HCT116 (cell line): Measurements from ENCODE around the gene TST. TPM values are rescaled to one million over a fixed set of nuclear protein-coding genes. Genes with fewer than 3 reads are reported as not detected.

Experiments used
- ATAC-seq: fragments of 200-7000 bp; cut with Tn5 transposase; 2 replicates; pipeline ENCODE4 v1.9.1; 2020; ENCODE audit warnings: mild to moderate bottlenecking, moderate library complexity
- BruUV-seq: library from RNA; stranded (reverse); fragments of 400-500 nt; replicated peaks from 2 replicates; lab custom pipeline; 2021; lab: Mats Ljungman, UMichigan
- CTCF ChIA-PET: fragments of 300-600 bp; sonication (Branson Sonifier 250); formaldehyde crosslinking; loops from one replicate; lab custom pipeline; 2021; ENCODE audit warnings: antibody characterized with exemption; lab: Charles Lee
- POLR2A ChIA-PET: fragments of 300-600, 350-600 bp; sonication (Branson Sonifier 250); formaldehyde crosslinking; loops from one replicate; lab custom pipeline; 2021; ENCODE audit warnings: antibody characterized with exemption; lab: Charles Lee
- RAD21 ChIA-PET, 2 experiments: fragments of 300-600 bp; sonication (Branson Sonifier 250); formaldehyde crosslinking; loops; one replicate each; lab custom pipeline; 2023; ENCODE audit warnings: low total read pairs in 2 of 2; ENCODE audit not compliant: uncharacterized antibody in 2 of 2, unreplicated experiment in 2 of 2, low non-redundant PET in 1 of 2; lab: Charles Lee
- DNase-seq: peaks from one replicate; pipeline ENCODE4 v3.0.0-alpha.2; 2010; ENCODE audit warnings: low read depth, low spot score
- H2AFZ ChIP-seq: fragments of 200-600 bp; shearing (Covaris generic), sonication (generic); 2 replicates; pipeline ENCODE4 v1.6.1; 2017; ENCODE audit warnings: low read depth, mixed run types, mixed read lengths, antibody characterized with exemption, low read length; ENCODE audit not compliant: poor library complexity, severe bottlenecking
- H3K27ac ChIP-seq: 2 replicates; pipeline ENCODE4 v1.5.1; 2012; ENCODE audit warnings: low read depth, low read length
- H3K27me3 ChIP-seq: fragments of 200-600 bp; sonication (generic); 2 replicates; pipeline ENCODE4 v1.6.1; 2016; ENCODE audit warnings: mixed run types, low read length, mixed read lengths; ENCODE audit not compliant: insufficient read depth
- H3K36me3 ChIP-seq, 2 experiments: fragments of 200-500 bp in 1 of 2; fragments of 200-600 bp in 1 of 2; sonication (Bioruptor generic) in 1 of 2; sonication (generic) in 1 of 2; 2 replicates each; pipeline versions ENCODE4 v1.5.1 to v1.6.1; 2014 to 2016; ENCODE audit warnings: low read length in 2 of 2, inconsistent platforms in 1 of 2, mixed read lengths in 1 of 2, mixed run types in 1 of 2; ENCODE audit not compliant: insufficient read depth in 2 of 2, control insufficient read depth in 1 of 2
- H3K4me1 ChIP-seq, 2 experiments: fragments of 200-600 bp in 1 of 2; sonication (generic) in 1 of 2; 2 replicates each; pipeline versions ENCODE4 v1.5.1 to v1.6.1; 2012 to 2017; ENCODE audit warnings: low read length in 2 of 2, inconsistent platforms in 1 of 2, mild to moderate bottlenecking in 1 of 2, mixed read lengths in 1 of 2, mixed run types in 1 of 2, moderate library complexity in 1 of 2; ENCODE audit not compliant: insufficient read depth in 2 of 2, control insufficient read depth in 1 of 2
- H3K4me2 ChIP-seq: fragments of 200-600 bp; sonication (generic); 2 replicates; pipeline ENCODE4 v1.6.1; 2017; ENCODE audit warnings: mixed run types, low read length, mixed read lengths
- H3K4me3 ChIP-seq, 2 experiments: fragments of 200-600 bp in 1 of 2; sonication (generic) in 1 of 2; replicated peaks in 1 of 2; 2 replicates each; pipeline ENCODE4 v1.5.1; 2011 to 2016; ENCODE audit warnings: low read length in 2 of 2, control low read depth in 1 of 2, low read depth in 1 of 2, mild to moderate bottlenecking in 1 of 2, mixed read lengths in 1 of 2, mixed run types in 1 of 2
- H3K79me2 ChIP-seq: fragments of 200-600 bp; sonication (generic); 2 replicates; pipeline ENCODE4 v1.6.1; 2017; ENCODE audit warnings: mild to moderate bottlenecking, mixed run types, low read length, moderate library complexity, mixed read lengths; ENCODE audit not compliant: insufficient read depth
- H3K9ac ChIP-seq: fragments of 200-600 bp; sonication (generic); 2 replicates; pipeline ENCODE4 v1.6.1; 2016; ENCODE audit warnings: low read length, mixed read lengths
- H3K9me2 ChIP-seq: fragments of 200-600 bp; sonication (generic), shearing (Covaris generic); 2 replicates; pipeline ENCODE4 v1.6.1; 2017; ENCODE audit warnings: mixed run types, mild to moderate bottlenecking, moderate library complexity; ENCODE audit not compliant: insufficient read depth
- H3K9me3 ChIP-seq, 2 experiments: fragments of 200-500 bp in 1 of 2; fragments of 200-600 bp in 1 of 2; sonication (Bioruptor generic) in 1 of 2; sonication (generic) in 1 of 2; 2 replicates each; pipeline ENCODE4 v1.6.1; 2014 to 2017; ENCODE audit warnings: low read length in 2 of 2, mixed read lengths in 2 of 2, inconsistent platforms in 1 of 2, low read depth in 1 of 2, mild to moderate bottlenecking in 1 of 2, mixed run types in 1 of 2, moderate library complexity in 1 of 2; ENCODE audit not compliant: control insufficient read depth in 1 of 2, insufficient read depth in 1 of 2
- H4K20me1 ChIP-seq: fragments of 200-600 bp; sonication (generic), shearing (Covaris generic); 2 replicates; pipeline ENCODE4 v1.6.1; 2017; ENCODE audit warnings: mixed run types, mild to moderate bottlenecking, moderate library complexity; ENCODE audit not compliant: insufficient read depth
- EGR1 ChIP-seq: IDR thresholded peaks from 2 replicates; pipeline ENCODE4 v1.6.1; 2012; ENCODE audit warnings: low read depth
- JUND ChIP-seq: IDR thresholded peaks from 2 replicates; pipeline ENCODE4 v1.6.1; 2012
- TCF7L2 ChIP-seq: IDR thresholded peaks from 2 replicates; pipeline ENCODE4 v1.7.0; 2011; ENCODE audit warnings: borderline replicate concordance, inconsistent platforms; ENCODE audit not compliant: insufficient read depth, insufficient read length; ENCODE audit errors: extremely low read depth
- intact Hi-C: fragments of 100-400 bp; cut with micrococcal nuclease; formaldehyde crosslinking; loops from 2 replicates; pipeline ENCODE4 v1.10.0; 2022
- total RNA-seq: library from RNA; stranded (reverse); gene quantifications from one replicate; pipeline ENCODE4 v1.2.1, GENCODE V29; 2021; ENCODE audit not compliant: unreplicated experiment
- TF ChIP-seq, protein P1 (sequence below): IDR thresholded peaks from 2 replicates; pipeline ENCODE4 v1.6.1; 2012

Gene TST
- total RNA-seq, 1 experiment from 2014 or later, result 32.1 TPM

GRCh38 chr22:37065961-37066360, 46.7 kb upstream of the TST start:
- no peaks in the 10 kb centered on the region for H3K9me2 ChIP-seq
- no peak overlapping the region for H2AFZ ChIP-seq
- ChIA-PET CTCF (no interaction called here), POLR2A (no interaction called here), RAD21 (no interaction called here)
- intact Hi-C loops, result no loop called here
- H3K9ac ChIP-seq, result no peak overlapping the region
- no peak for ATAC-seq
- no peak overlapping the region for H3K27ac ChIP-seq
- no peaks in the 10 kb centered on the region for H4K20me1 ChIP-seq
- no TSS peak for BruUV-seq
- peaks cover 0 to 4% of the 10 kb centered on the region in 2 experiments; a peak in 1 of 4 replicates for H3K4me1 ChIP-seq
- H3K27me3 ChIP-seq, result no peaks in the 10 kb centered on the region
- H3K4me3 ChIP-seq, result no peak overlapping the region
- DNase-seq, result no peak
- no peak for TF ChIP-seq TCF7L2
- TF ChIP-seq EGR1, result no peak
- TF ChIP-seq, protein P1, sequence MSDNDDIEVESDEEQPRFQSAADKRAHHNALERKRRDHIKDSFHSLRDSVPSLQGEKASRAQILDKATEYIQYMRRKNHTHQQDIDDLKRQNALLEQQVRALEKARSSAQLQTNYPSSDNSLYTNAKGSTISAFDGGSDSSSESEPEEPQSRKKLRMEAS, result no peak
- no peaks in the 10 kb centered on the region for H3K79me2 ChIP-seq
- no peaks in the 10 kb centered on the region for H3K9me3 ChIP-seq
- H3K4me2 ChIP-seq, result no peak overlapping the region
- no peaks in the 10 kb centered on the region; a peak in 1 of 4 replicates for H3K36me3 ChIP-seq

DNA sequence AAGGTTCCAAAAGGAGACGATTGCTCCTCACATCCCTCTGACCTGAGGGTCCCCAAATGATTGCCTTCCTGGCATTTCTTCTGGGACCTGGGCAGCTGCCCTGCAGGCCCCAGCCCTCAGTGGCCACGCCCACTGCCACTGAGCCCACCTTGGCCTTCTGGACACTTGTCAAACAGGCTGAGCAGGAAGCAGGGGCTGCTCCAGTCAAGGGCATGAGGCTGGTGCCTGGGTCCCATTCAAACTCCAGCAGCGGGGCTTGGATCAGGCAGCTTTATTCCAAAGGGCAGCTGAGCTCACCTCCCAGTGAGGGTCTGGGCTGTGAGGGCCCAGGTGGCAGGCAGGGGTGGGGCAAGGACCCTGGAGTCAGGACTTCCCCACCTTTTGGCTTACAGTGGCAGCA, 45.9 kb upstream of the TST start:
- no peak overlapping the region for H3K9ac ChIP-seq
- TF ChIP-seq EGR1, result no peak
- no peak for TF ChIP-seq JUND
- intact Hi-C loops, result no loop called here
- RAD21 ChIA-PET, result no interaction called here
- H3K9me2 ChIP-seq, result no peaks in the 10 kb centered on the region
- H3K4me3 ChIP-seq, result no peak overlapping the region
- no peaks in the 10 kb centered on the region for H3K27me3 ChIP-seq
- H3K4me1 ChIP-seq, result peaks cover 0 to 4% of the 10 kb centered on the region in 2 experiments; a peak in 1 of 4 replicates
- H3K79me2 ChIP-seq, result no peaks in the 10 kb centered on the region
- no TSS peak for BruUV-seq
- H3K9me3 ChIP-seq, result no peaks in the 10 kb centered on the region
- no peaks in the 10 kb centered on the region; a peak in 1 of 4 replicates for H3K36me3 ChIP-seq
- ATAC-seq (no peak), DNase-seq (no peak)
- POLR2A ChIA-PET, result no interaction called here
- no peak overlapping the region for H2AFZ ChIP-seq
- H3K4me2 ChIP-seq, result no peak overlapping the region
- no peak overlapping the region for H3K27ac ChIP-seq
- no peaks in the 10 kb centered on the region for H4K20me1 ChIP-seq
- CTCF ChIA-PET, result no interaction called here
